SH-SY5Y (cell line): Measurements from ENCODE around the gene SLC25A26.

Experiments used
- GATA2 ChIP-seq: IDR thresholded peaks from 2 replicates; pipeline ENCODE4 v1.6.1; 2011; ENCODE audit warnings: mild to moderate bottlenecking, low read depth, low read length
- GATA3 ChIP-seq: IDR thresholded peaks from 2 replicates; pipeline ENCODE4 v1.6.1; 2011; ENCODE audit warnings: low read depth, mild to moderate bottlenecking, low read length, moderate library complexity

GRCh38 chr3:66215106-66215505 is 5.7 kb upstream of the SLC25A26 start:
- TF ChIP-seq GATA2, result no peak
- TF ChIP-seq GATA3, result no peak
